Ammon's horn (tissue), 1 donor: ENCODE data around the gene ECE1.
"Not testable (repeated sequence)": the region's sequence is repeated elsewhere in the genome, so short reads cannot be mapped to it uniquely, and the experiment has no call there.

ENCODE experiments used
- DNase-seq: peaks from one replicate; pipeline ENCODE4 v3.0.0-alpha.2; 2016; ENCODE audit warnings: low spot score

The ECE1 gene

DNA sequence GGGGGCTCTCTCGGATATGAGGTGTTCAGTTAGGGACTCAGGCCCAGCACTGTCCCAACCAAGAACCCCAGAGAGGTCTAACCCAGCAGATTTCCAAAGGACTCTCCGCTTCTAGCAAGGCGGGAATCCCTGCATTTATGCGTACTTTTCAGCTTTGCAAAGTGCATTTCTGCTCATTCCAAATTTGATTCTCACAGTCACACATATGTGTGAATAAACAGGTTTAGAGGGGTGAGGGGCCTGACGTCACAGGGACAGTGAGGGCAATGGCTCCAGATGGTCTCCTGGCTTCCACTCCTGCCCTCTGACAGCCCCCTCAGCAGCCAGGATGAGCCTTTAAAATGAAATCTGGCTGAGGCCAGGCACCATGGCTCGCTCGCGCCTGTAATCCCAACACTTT, 921 bp upstream of the ECE1 start:
- DNase-seq: no peak

DNA sequence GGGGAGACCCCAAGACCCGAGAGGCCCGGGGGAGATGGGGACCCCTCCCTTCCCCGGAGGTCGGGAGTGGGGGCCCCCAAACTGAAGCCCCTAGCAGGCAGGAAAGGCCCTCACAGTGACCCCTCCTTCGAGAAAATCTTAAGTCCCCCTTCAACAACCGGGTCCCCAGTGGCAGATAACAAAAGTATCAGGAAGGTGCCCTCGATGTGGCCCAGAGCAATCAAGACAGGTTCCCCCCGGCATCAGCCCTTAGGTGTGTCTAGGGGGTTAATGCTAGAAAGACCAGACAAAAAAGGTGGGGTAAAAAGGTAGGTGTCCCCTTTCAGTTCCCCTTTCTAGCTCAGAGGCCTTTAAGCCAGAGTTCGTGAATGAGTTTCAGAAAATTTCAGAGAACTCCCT, 282 bp upstream of the ECE1 start:
- no peak for DNase-seq

GRCh38 chr1:21289127-21289526, 1.1 kb downstream of the ECE1 start:
- DNase-seq: no peak

- no peak for DNase-seq
Observed at GRCh38 chr1:21287905-21288514, 2.3 kb downstream of the ECE1 start.

DNA sequence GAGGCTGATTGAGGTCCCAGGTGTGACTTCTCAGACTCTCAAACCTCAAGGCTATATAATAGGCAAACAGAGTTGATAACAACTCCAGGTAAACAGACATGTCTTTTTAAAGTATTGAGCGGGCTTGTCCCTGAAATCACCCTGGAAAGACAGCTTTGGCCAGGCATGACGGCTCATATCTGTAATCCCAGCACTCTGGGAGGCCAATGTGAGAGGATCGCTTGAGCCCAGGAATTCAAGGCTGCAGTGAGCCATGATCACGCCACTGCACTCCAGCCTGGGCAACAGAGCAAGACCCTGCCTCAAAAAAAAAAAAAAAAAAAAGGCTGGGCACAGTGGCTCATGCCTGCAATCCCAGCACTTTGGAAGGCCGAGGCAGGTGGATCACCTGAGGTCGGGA, 4.9 kb downstream of the ECE1 start:
- not testable (repeated sequence) for DNase-seq

DNA sequence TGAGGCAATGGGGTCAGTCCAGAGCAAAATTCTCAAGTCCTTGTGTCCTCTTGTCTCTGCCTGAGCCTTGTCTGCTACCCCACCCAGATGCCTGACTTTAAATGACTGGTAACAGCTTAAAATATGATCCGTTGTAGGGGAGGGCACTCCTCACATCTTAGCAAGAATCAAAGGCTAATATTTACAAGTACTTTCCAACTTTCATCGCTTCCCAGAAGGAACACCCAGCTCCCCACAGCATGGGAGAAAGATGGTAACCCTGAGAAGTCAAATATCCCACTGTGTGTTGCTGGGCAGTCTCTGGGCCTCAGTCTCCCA, 5.2 kb downstream of the ECE1 start:
- DNase-seq: no peak

- DNase-seq: no peak
Observed at GRCh38 chr1:21284206-21285054, 5.8 kb downstream of the ECE1 start.

- DNase-seq: no peak
Observed at GRCh38 chr1:21283524-21283923, 6.7 kb downstream of the ECE1 start.

DNA sequence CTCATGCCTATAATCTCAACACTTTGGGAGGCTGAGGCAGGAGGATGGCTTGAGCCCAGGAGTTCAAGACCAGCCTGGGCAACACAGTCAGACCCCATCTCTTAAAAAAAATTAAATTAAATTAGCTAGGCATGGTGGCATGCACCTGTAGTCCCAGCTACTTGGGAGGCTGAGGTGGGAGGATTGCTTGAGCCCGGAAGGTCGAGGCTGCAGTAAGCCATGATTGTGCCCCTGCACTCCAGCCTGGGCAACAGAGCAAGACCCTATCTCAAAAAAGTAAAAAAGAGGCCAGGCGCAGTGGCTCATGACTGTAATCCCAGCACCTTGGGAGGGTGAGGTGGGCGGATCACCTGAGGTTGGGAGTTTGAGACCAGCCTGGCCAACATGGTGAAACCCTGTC, 8.2 kb downstream of the ECE1 start:
- DNase-seq: not testable (repeated sequence)

GRCh38 chr1:21280482-21280881, 9.8 kb downstream of the ECE1 start:
- no peak for DNase-seq

DNA sequence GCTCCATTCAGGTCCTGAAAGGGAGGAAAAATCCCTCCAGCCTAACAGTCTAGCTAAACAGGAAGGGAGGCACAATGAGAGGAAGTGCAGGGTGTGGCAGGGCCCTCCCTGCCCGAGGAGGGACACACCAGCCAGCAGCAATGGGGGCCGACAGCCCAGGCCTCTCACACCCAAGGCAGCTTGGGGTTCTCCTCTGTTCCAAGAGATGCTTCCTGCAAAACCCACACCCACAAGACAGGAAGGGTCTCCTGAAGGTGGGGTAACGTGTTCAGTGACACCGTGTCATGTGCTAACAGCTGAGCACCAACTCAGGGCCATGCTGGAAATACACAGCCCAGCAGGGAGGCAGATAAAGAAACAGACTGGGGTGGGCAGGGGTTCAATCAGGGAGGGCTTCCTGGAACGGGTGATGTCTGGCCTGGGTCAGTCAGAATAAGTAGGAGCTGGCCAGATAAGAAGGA, 10.2 kb downstream of the ECE1 start:
- no peak for DNase-seq

DNA sequence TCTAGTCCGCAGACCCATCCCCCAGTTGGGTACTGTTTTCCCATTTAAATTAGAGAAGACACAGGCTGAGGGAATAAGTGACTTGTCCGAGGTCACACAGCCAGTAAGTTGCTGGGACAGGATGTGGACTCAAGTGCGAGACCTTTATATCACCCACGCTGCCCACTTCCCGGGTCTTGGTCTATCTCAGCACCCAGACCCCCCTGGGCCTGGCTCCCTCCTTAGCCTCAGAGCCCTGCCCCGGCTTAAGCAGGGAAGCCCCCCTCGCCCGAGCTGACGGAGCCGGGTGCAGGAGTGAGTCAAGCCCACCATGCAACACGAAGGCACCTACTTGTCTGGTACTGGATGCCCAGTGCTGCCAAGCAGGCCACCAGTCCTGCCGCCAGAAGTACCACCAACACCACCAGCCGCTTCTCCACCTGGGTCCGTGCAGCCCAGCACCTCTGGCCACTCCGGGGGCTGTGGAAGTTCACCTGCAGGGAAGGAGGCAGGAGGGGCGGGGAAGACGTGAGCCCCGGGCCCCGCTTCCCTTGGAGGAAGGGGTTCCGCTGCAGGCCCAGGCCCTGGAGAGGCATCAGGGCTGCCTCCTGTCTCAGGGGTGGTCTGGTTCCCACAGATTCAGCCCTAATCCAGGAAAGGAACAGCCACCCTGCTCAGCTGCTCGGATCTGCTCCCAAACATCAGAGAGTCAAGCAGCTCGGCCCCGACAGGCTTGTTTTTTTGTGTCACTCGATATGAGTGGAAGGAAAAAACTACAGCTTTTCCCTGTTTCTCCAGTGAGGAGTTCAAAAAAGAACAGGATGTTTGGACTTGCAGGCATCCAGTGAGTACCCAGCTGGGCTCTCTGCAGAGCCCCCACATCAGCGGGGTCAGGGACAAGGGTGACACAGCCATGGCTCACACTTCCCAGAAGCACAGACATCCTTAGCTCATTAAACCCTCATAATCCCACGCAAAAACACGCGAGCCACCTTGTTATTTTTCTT, 11.1 kb downstream of the ECE1 start:
- DNase-seq: no peak

- peak; percentile 62 for DNase-seq
Observed at GRCh38 chr1:21278208-21278859, 11.9 kb downstream of the ECE1 start.

DNA sequence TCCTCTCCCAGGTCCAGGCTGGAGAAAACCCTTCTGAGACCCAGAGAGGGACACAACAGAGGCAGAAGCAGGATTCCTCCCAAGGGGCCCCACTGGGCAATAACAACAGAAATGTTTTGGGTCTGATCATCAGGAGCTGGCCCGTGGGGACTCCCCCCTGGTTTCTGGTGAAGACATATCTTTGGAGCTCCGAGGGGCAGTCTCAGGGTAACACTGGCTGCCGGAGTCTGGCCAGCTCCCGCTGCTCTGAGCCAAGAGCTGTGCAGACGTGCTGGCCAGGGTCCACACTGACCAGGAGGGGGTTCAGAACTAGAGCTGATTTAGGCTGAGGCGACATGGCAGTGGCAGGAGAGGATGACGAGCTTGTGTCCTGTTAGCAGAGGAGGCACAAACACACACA, 13.1 kb downstream of the ECE1 start:
- peak; percentile 48 for DNase-seq

DNA sequence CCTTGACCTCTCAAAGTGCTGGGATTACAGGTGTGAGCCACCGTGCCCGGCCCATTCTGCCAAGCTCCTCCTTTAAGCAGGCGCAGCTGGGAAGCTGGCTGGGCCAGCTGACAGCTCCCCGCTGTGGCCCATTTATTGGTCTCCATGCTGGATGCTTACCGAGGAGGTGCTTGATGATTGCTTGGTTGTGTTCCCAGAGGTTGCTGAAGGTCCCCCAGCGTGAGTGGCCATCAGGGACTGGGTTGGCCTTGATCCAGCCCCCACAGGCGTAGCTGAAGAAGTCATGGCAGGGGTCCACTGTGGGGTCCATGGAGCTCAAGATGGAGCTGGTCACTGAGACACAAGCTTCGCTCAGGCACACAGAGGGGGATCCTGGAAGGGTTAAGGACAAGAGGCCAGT, 17.7 kb downstream of the ECE1 start:
- DNase-seq: no peak

GRCh38 chr1:21271550-21271949, 18.7 kb downstream of the ECE1 start:
- no peak for DNase-seq

DNA sequence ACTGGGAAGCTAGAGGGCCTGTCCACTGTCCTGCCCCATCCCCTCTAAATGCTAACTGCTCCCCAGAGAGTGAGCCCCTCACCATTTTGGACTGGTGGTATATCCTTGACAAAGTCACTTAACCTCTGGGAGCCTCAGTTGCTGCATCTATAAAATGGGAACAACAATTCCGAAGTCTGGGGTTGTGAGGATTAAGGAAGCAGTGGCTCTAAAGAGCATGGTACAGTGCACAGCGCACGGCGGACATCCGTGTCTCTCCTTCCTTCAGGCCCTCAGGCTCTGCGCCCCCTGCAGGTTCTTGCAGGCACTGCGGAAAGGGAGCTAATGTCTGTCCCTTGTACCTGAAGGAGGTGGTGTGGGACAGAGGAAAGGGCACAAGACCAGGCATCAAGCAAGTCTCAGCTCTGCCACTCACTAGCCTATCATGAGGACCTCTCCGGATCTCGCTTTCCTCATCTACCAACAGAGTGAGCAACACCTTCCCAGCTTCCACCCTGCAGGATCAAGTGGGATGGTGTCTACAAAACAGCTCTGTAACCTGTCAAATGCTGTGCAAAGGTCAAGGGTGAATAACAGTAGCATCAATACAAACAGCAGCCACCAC, 20.1 kb downstream of the ECE1 start:
- DNase-seq: no peak

DNA sequence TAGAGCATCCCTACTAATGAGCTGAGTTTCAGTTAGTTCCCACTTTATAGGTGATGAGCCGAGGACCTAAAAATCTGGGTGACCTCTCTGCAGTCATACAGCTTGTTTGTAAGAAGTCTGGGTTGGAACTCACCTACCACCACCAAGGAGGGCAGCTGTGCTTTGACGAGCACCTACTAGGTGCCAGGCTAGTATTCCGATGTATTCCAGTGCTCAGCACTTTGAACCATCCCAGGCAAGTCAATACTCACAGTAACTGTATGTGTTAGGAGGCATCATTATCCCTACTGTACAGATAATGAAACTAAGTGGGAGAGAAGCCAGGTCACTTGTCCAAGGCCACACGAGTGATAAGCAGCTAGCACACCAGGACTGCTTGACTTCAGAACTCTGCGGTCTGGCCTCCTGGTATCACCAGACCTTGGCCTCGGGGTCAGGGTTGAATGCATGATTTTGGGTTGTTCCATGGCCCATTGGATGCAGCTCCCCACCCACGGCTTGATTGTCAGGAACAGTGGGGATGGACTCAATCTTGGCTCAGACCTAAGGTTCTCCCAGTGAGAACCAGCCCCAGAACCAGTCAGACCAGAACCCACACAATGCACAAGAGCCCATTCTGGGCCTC, 20.7 kb downstream of the ECE1 start:
- no peak for DNase-seq

DNA sequence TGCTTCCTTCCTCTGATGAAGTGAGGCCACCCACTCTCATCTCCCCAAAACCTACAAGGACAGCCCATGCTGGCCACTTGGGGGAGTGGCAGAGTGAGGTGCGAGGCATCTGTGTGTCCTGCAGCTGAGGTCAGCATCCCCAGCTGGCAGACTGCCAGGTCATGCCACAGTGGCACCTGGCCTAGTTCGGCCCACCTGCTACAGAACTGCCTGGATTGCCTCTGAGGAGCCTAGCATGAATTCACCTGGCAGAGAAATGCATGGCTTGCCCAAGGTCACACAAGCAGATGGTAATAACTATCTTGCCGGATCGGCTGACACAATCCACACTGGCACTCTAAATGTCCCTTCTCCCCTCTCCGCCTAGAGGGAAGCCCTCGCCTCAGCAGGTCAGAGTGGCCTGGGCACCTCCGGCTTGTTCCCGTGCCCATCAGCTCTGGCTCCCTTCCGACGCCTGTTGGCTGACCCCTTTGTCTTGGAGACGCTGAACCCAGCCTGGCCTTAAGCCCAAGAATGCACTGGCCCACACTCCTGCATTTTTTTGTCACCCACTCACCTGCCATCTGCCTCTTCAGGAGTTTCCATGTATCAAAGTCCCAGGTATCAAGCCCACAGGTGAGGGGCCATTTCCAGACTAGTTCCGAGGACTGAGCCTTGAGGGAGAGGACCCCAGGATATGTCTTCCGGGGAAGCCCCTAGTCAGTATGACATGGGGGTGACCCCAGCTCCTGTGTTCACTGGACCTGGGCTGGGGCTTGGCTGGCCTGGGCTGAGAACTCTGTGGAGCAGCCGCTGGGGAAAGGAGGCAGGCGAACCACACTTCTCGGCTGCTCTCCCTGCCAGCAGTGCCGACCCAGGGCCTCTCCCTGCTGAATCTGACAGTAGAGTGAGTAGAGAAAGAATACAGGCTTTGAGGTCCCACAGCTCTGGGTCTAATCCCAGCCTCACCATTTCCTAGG, 21.7 kb downstream of the ECE1 start:
- DNase-seq: no peak
